ENCODE data around the gene RPP30.

- TF ChIP-seq CTCF (IDR thresholded peaks at IDR 0.05; ENCODE audit: insufficient read depth, low read length, poor library complexity, severe bottlenecking): no peak
- no peak for TF ChIP-seq EZH2phosphoT487 (conservative IDR thresholded peaks at IDR 0.05; ENCODE audit: low read length)
Observed at GRCh38 chr10:90947030-90947960, 75.5 kb downstream of the RPP30 start.

Measured in SU-DHL-6 (cell line).